SKM-1 treated with dmso at 0.1 percent for 144 hours (cell line): ENCODE measurements around the gene DCAF4.
"Not testable (repeated sequence)": the region's sequence is repeated elsewhere in the genome, so short reads cannot be mapped to it uniquely, and the experiment has no call there.

ENCODE experiments used
- DNase-seq: peaks from one replicate; lab custom pipeline; 2025; ENCODE audit not compliant: unreplicated experiment; lab: John Stamatoyannopoulos, UW

DCAF4 gene

GRCh38 chr14:72966038-72966437 lies 39.8 kb downstream of the DCAF4 start:
- DNase-seq, result no peak

- no peak for DNase-seq
Measured at GRCh38 chr14:72968316-72968715, 42.1 kb downstream of the DCAF4 start.

GRCh38 chr14:72970058-72970630 lies 43.9 kb downstream of the DCAF4 start:
- DNase-seq, result no peak

GRCh38 chr14:72970824-72971434 lies 44.7 kb downstream of the DCAF4 start:
- no peak for DNase-seq

GRCh38 chr14:72974661-72975060 lies 48.4 kb downstream of the DCAF4 start:
- DNase-seq, result no peak

- no peak for DNase-seq
Measured at GRCh38 chr14:72975770-72976169, 49.5 kb downstream of the DCAF4 start.

GRCh38 chr14:72978856-72979255 lies 52.6 kb downstream of the DCAF4 start:
- no peak for DNase-seq

GRCh38 chr14:72980863-72981262 lies 54.6 kb downstream of the DCAF4 start:
- DNase-seq, result no peak

- no peak for DNase-seq
Measured at GRCh38 chr14:72982146-72982708, 56.0 kb downstream of the DCAF4 start.

- no peak for DNase-seq
Measured at GRCh38 chr14:72986214-72986613, 60.0 kb downstream of the DCAF4 start.

GRCh38 chr14:72986857-72987256 lies 60.6 kb downstream of the DCAF4 start:
- DNase-seq, result no peak

GRCh38 chr14:72990171-72990570 lies 63.9 kb downstream of the DCAF4 start:
- no peak for DNase-seq

GRCh38 chr14:72996916-72997315 lies 70.7 kb downstream of the DCAF4 start:
- DNase-seq, result no peak

- DNase-seq, result no peak
Measured at GRCh38 chr14:72998252-72998903, 72.1 kb downstream of the DCAF4 start.

GRCh38 chr14:72999316-72999715 lies 73.1 kb downstream of the DCAF4 start:
- DNase-seq, result no peak

- no peak for DNase-seq
Measured at GRCh38 chr14:73000073-73000472, 73.8 kb downstream of the DCAF4 start.

- no peak for DNase-seq
Measured at GRCh38 chr14:73003681-73004080, 77.4 kb downstream of the DCAF4 start.

- not testable (repeated sequence) for DNase-seq
Measured at GRCh38 chr14:73004641-73005040, 78.4 kb downstream of the DCAF4 start.

- DNase-seq, result no peak
Measured at GRCh38 chr14:73007835-73008234, 81.6 kb downstream of the DCAF4 start.

- no peak for DNase-seq
Measured at GRCh38 chr14:73008501-73008900, 82.2 kb downstream of the DCAF4 start.
